GM13977 (cell line): ENCODE measurements around the gene ARID3B.
"Not testable (repeated sequence)": the region's sequence is repeated elsewhere in the genome, so short reads cannot be mapped to it uniquely, and the experiment has no call there.

Experiments
- DNase-seq: peaks from one replicate; pipeline ENCODE4 v3.0.0; 2012; ENCODE audit warnings: low spot score
- in situ Hi-C: fragments of 300-500 bp; cut with MboI; formaldehyde crosslinking; loops from one replicate; pipeline ENCODE4 v1.12.0; 2022; ENCODE audit warnings: low sequenced_read_pairs, low pct_unique_long_range_greater_than_20kb, mixed read lengths, inconsistent platforms; ENCODE audit not compliant: unreplicated experiment
- TF ChIP-seq, protein P1 (sequence below): IDR thresholded peaks from 2 replicates; pipeline ENCODE4 v1.5.1; 2012; ENCODE audit warnings: mild to moderate bottlenecking, control low read depth; ENCODE audit not compliant: insufficient read depth; ENCODE audit errors: extremely low read depth, missing control alignments

The ARID3B gene

GRCh38 chr15:74504418-74504817 lies 36.6 kb upstream of the ARID3B start:
- in situ Hi-C loops = no loop called here
- TF ChIP-seq, protein P1, sequence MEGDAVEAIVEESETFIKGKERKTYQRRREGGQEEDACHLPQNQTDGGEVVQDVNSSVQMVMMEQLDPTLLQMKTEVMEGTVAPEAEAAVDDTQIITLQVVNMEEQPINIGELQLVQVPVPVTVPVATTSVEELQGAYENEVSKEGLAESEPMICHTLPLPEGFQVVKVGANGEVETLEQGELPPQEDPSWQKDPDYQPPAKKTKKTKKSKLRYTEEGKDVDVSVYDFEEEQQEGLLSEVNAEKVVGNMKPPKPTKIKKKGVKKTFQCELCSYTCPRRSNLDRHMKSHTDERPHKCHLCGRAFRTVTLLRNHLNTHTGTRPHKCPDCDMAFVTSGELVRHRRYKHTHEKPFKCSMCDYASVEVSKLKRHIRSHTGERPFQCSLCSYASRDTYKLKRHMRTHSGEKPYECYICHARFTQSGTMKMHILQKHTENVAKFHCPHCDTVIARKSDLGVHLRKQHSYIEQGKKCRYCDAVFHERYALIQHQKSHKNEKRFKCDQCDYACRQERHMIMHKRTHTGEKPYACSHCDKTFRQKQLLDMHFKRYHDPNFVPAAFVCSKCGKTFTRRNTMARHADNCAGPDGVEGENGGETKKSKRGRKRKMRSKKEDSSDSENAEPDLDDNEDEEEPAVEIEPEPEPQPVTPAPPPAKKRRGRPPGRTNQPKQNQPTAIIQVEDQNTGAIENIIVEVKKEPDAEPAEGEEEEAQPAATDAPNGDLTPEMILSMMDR = no peak
- no peak for DNase-seq

GRCh38 chr15:74504836-74505235 lies 36.2 kb upstream of the ARID3B start:
- no peak for DNase-seq
- in situ Hi-C loops = no loop called here
- TF ChIP-seq, protein P1 = no peak

DNA sequence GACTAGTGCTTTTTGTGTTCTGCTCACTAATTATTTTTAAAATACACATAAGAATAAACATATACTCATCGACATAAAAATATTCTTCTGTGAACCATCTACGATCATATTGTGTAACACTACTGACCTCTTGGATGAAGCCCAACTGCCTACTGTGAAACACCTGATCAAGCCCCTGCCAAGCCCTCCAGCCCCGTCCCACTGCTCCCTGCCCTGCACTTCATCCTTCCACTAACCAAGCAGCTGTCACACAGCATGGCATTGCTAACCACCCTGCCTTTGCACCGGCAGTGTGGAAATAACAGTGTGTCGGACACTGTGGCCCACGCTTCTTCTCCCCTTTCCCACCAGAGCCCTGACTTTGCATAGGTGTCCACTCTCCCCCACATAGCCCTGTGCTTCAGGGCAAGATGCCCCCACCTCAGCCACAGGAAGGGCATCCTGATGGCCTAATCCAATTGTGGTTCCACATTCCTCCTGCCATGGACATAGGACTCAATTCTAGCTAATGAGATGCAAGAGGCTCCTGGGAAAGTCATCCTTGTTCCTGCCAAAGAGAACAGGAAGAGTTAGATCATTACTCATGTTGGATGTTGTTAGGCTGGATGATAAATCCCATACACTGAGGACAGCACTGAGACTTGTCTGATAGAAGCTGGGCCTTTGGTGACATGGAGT lies 35.0 kb upstream of the ARID3B start:
- TF ChIP-seq, protein P1 = no peak
- DNase-seq = no peak
- in situ Hi-C loops = no loop called here

GRCh38 chr15:74506515-74506840 lies 34.5 kb upstream of the ARID3B start:
- TF ChIP-seq, protein P1 = no peak
- in situ Hi-C loops = no loop called here
- DNase-seq = no peak

GRCh38 chr15:74511583-74511982 lies 29.4 kb upstream of the ARID3B start:
- in situ Hi-C loops = no loop called here
- TF ChIP-seq, protein P1 = no peak
- DNase-seq = no peak

DNA sequence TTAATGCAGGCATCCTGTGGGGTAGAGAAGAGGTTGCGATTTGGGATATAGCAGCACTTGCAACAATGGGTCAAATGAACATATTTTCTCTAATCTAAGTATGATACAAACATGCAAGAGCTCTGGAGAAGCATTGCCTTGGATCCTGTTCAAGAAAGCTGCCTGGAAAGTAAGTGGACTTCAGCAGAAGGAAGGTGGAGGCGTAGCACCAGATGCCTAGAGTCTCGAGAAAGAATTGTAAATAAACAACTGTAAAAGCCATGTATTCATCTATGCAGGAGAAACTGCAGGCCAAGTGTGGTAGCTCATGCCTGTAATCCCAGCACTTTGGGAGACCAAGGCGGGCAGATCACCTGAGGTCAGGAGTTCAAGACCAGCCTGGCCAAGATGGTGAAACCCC lies 27.0 kb upstream of the ARID3B start:
- DNase-seq, in situ Hi-C loops: not testable (repeated sequence)

GRCh38 chr15:74517096-74517495 lies 23.9 kb upstream of the ARID3B start:
- TF ChIP-seq, protein P1 = no peak
- DNase-seq = no peak
- in situ Hi-C loops = no loop called here
